Fibroblast of lung (primary cell): ENCODE results near the gene NKAIN4.

ENCODE experiments used
- EZH2 ChIP-seq: IDR thresholded peaks from 2 replicates; pipeline ENCODE4 v1.5.1; 2012; ENCODE audit warnings: low read length, control low read depth, mild to moderate bottlenecking; ENCODE audit errors: missing control alignments
- TF ChIP-seq, protein P1 (sequence below), 2 donors: IDR thresholded peaks in 1 of 2; conservative IDR thresholded peaks in 1 of 2; 1 replicate in 1 of 2; 2 replicates in 1 of 2; pipeline ENCODE4 v1.5.1; 2011 to 2012; ENCODE audit warnings: low read length in 2 of 2, control low read depth in 1 of 2, inconsistent platforms in 1 of 2, low read depth in 1 of 2, mild to moderate bottlenecking in 1 of 2

DNA sequence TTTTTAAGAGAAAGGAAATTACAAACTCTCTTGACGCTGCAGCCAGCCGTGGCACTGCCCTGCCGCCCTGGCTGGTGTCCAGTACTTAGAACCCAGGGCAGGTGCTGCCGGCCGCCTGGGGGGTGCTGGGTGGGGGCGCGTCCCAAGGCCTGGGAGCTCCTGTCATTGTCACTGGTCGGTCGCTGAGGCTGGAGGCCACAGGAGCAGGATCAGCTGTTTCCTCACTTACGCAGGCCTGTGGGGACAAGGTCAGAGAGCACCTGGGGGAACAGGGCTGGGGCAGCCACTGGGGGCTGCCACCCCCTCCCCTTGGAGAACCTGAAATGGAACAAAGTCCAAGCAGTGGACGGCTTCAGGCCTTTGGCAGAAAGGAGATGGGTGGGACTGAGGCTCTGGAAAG lies 13.0 kb downstream of the NKAIN4 start:
- TF ChIP-seq, protein P1, sequence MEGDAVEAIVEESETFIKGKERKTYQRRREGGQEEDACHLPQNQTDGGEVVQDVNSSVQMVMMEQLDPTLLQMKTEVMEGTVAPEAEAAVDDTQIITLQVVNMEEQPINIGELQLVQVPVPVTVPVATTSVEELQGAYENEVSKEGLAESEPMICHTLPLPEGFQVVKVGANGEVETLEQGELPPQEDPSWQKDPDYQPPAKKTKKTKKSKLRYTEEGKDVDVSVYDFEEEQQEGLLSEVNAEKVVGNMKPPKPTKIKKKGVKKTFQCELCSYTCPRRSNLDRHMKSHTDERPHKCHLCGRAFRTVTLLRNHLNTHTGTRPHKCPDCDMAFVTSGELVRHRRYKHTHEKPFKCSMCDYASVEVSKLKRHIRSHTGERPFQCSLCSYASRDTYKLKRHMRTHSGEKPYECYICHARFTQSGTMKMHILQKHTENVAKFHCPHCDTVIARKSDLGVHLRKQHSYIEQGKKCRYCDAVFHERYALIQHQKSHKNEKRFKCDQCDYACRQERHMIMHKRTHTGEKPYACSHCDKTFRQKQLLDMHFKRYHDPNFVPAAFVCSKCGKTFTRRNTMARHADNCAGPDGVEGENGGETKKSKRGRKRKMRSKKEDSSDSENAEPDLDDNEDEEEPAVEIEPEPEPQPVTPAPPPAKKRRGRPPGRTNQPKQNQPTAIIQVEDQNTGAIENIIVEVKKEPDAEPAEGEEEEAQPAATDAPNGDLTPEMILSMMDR (conservative IDR thresholded peaks at IDR 0.05 in 1 of 2, IDR thresholded peaks at IDR 0.05 in 1 of 2; ENCODE audit: low read depth in 1 of 2, low read length in 2 of 2) = no peak
- TF ChIP-seq EZH2 = no peak
